ENCODE results near the gene MYO15B. TPM values are rescaled to one million over a fixed set of nuclear protein-coding genes. Genes with fewer than 3 reads are reported as not detected.

MYO15B gene
- total RNA-seq, 2 experiments from 2014 or later: 8.9 to 19.2 TPM

DNA sequence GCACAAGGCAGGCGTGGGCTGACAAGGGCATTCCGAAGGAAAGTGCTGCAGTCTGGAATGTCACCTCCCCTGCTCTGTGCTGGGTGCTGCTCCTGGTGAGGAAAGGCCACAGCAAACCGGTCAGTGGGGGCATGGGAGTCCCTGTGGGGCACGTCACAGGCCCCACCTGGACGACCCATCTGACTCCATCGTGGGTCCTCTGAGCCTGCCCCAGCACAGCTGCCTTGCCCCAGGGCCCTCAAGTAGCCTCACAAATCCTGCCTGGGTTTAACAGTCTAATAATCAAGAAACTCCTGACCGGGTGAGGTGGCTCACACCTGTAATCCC lies 2.8 kb upstream of the MYO15B start:
- Histone ChIP-seq H3K4me3 (ENCODE audit: low read depth, low read length, poor library complexity, severe bottlenecking) (no peak overlapping the region), H3K4me2 (ENCODE audit: low read length) (no peak overlapping the region), H3K36me3 (ENCODE audit: insufficient read depth, low read length) (no peaks in the 10 kb centered on the region), H4K20me1 (ENCODE audit: insufficient read depth, low read length) (no peaks in the 10 kb centered on the region), H3K9me3 (ENCODE audit: low read length) (0 out of 2 replicates have a peak, but pooled peaks cover 6% of the 10 kb centered on the region), H3K27ac (ENCODE audit: low read depth, low read length, poor library complexity, severe bottlenecking) (no peak overlapping the region), H2AFZ (ENCODE audit: low read length) (peak overlapping the region; percentile 23; the same call in 1 of the 2 replicates), H3K4me1 (ENCODE audit: insufficient read depth, low read length, poor library complexity, severe bottlenecking) (peaks cover 29% of the 10 kb centered on the region), H3K79me2 (ENCODE audit: insufficient read depth, low read depth, low read length) (no peaks in the 10 kb centered on the region), H3K9me2 (ENCODE audit: insufficient read depth, low read length) (no peaks in the 10 kb centered on the region)
- no TSS peak for BruUV-seq (replicated peaks)
- no peak for TF ChIP-seq EZH2phosphoT487 (IDR thresholded peaks at IDR 0.05; ENCODE audit: borderline replicate concordance, low read depth, low read length)
- TF ChIP-seq, protein P1, sequence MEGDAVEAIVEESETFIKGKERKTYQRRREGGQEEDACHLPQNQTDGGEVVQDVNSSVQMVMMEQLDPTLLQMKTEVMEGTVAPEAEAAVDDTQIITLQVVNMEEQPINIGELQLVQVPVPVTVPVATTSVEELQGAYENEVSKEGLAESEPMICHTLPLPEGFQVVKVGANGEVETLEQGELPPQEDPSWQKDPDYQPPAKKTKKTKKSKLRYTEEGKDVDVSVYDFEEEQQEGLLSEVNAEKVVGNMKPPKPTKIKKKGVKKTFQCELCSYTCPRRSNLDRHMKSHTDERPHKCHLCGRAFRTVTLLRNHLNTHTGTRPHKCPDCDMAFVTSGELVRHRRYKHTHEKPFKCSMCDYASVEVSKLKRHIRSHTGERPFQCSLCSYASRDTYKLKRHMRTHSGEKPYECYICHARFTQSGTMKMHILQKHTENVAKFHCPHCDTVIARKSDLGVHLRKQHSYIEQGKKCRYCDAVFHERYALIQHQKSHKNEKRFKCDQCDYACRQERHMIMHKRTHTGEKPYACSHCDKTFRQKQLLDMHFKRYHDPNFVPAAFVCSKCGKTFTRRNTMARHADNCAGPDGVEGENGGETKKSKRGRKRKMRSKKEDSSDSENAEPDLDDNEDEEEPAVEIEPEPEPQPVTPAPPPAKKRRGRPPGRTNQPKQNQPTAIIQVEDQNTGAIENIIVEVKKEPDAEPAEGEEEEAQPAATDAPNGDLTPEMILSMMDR (conservative IDR thresholded peaks at IDR 0.05; ENCODE audit: low read length): no peak
- DNase-seq (ENCODE audit: low spot score): no peak
- CTCF ChIA-PET (ENCODE audit: unreplicated experiment): no interaction called here
- POLR2A ChIA-PET: interaction anchor here (0.5 to 0.8 kb wide), 2 partner anchors 13 to 72 kb away, joined by 5 to 6 read pairs; no protein-coding TSS in a partner anchor
- intact Hi-C loops (cut with micrococcal nuclease; ENCODE audit: unreplicated experiment): no loop called here

DNA sequence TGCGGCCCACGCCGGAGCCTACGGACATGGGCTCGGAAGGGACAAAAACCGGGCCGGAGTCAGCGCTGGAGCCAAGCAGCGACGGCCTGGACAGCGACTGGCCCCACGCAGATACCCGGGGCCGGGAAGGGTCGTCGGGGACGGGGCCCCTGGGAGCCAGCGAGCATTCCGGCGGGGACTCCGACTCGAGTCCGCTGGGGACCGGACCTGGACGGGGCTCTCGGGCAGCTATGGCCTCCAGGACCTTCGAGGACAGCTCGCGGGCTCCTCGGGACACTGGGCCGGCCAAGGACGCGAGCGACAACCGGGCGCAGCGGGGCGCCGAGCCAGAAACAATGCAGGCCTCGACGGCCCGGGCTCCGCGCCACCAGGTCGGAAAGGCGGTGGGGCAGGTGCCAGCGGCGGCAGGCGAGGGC lies 1.0 kb downstream of the MYO15B start:
- BruUV-seq (replicated peaks): no TSS peak
- Histone ChIP-seq H3K9me2 (ENCODE audit: insufficient read depth, low read length) (no peaks in the 10 kb centered on the region), H3K9me3 (ENCODE audit: low read length) (no peaks in the 10 kb centered on the region), H3K4me3 (ENCODE audit: low read depth, low read length, poor library complexity, severe bottlenecking) (peak overlapping the region; percentile 67), H3K27ac (ENCODE audit: low read depth, low read length, poor library complexity, severe bottlenecking) (no peak overlapping the region), H3K79me2 (ENCODE audit: insufficient read depth, low read depth, low read length) (no peaks in the 10 kb centered on the region), H3K4me1 (ENCODE audit: insufficient read depth, low read length, poor library complexity, severe bottlenecking) (peaks cover 31% of the 10 kb centered on the region), H2AFZ (ENCODE audit: low read length) (0 out of 2 replicates have a peak overlapping the region, but pooled peaks have one; percentile 34), H3K36me3 (ENCODE audit: insufficient read depth, low read length) (no peaks in the 10 kb centered on the region), H4K20me1 (ENCODE audit: insufficient read depth, low read length) (no peaks in the 10 kb centered on the region), H3K4me2 (ENCODE audit: low read length) (peak overlapping the region; percentile 29)
- DNase-seq (ENCODE audit: low spot score): no peak
- POLR2A ChIA-PET: interaction anchor here (0.6 kb wide), 1 partner anchor 219 kb away, joined by 3 read pairs; no protein-coding TSS in a partner anchor
- TF ChIP-seq, protein P1 (conservative IDR thresholded peaks at IDR 0.05; ENCODE audit: low read length): no peak
- TF ChIP-seq EZH2phosphoT487 (IDR thresholded peaks at IDR 0.05; ENCODE audit: borderline replicate concordance, low read depth, low read length): no peak
- intact Hi-C loops (cut with micrococcal nuclease; ENCODE audit: unreplicated experiment): loop anchor here (1.0 to 2.0 kb wide), 5 partner anchors 18 to 162 kb away; partner anchors contain the start of genes LLGL2 and TSEN54
- CTCF ChIA-PET (ENCODE audit: unreplicated experiment): no interaction called here

Measured in OCI-LY7 (cell line).